GM19455 (cell line): ENCODE data around the gene FAF1.

Source experiments
- ATAC-seq: cut with Tn5 transposase; IDR thresholded peaks from one replicate; pipeline ENCODE4 v1.9.1; 2021; ENCODE audit not compliant: unreplicated experiment

Gene FAF1

GRCh38 chr1:50420689-50421365 is 539.2 kb downstream of the FAF1 start:
- ATAC-seq: no peak

GRCh38 chr1:50419907-50420677 is 540.0 kb downstream of the FAF1 start:
- ATAC-seq: no peak

GRCh38 chr1:50419192-50419906 is 540.7 kb downstream of the FAF1 start:
- ATAC-seq: no peak

GRCh38 chr1:50418600-50419109 is 541.4 kb downstream of the FAF1 start:
- ATAC-seq: no peak

- ATAC-seq: no peak
These were observed 542.0 kb downstream of the FAF1 start for GRCh38 chr1:50417946-50418599.

GRCh38 chr1:50417507-50417906 is 542.6 kb downstream of the FAF1 start:
- no peak for ATAC-seq

- ATAC-seq: no peak
These were observed 543.3 kb downstream of the FAF1 start for GRCh38 chr1:50416553-50417453.

- ATAC-seq: no peak
These were observed 543.9 kb downstream of the FAF1 start for GRCh38 chr1:50416150-50416527.

- no peak for ATAC-seq
These were observed 544.6 kb downstream of the FAF1 start for GRCh38 chr1:50415235-50416149.

- no peak for ATAC-seq
These were observed 545.2 kb downstream of the FAF1 start for GRCh38 chr1:50414853-50415234.

- no peak for ATAC-seq
These were observed 547.1 kb downstream of the FAF1 start for GRCh38 chr1:50412813-50413476.

- ATAC-seq: no peak
These were observed 554.3 kb downstream of the FAF1 start for GRCh38 chr1:50405814-50406213.

- ATAC-seq: no peak
These were observed 566.4 kb downstream of the FAF1 start for GRCh38 chr1:50393522-50394120.
